VCaP (cell line): Measurements from ENCODE around the gene ZNF518B.
"Not testable (repeated sequence)": the region's sequence is repeated elsewhere in the genome, so short reads cannot be mapped to it uniquely, and the experiment has no call there.

Experiments
- H3K27ac ChIP-seq: fragments of 450-650 bp; 2 replicates; pipeline ENCODE4 v1.5.1; 2017
- CTCF ChIP-seq: fragments of 450-650 bp; conservative IDR thresholded peaks from 2 replicates; pipeline ENCODE4 v1.5.1; 2017; ENCODE audit warnings: mild to moderate bottlenecking, moderate library complexity

Gene ZNF518B

GRCh38 chr4:10437735-10438134 lies 19.5 kb downstream of the ZNF518B start:
- peak; percentile 24; the same call in 1 of the 2 replicates for TF ChIP-seq CTCF
- H3K27ac ChIP-seq, result no peak overlapping the region

- not testable (repeated sequence) for H3K27ac ChIP-seq
Observed at GRCh38 chr4:10427680-10428079, 29.5 kb downstream of the ZNF518B start.

- no peak overlapping the region for H3K27ac ChIP-seq
- no peak for TF ChIP-seq CTCF
Observed at GRCh38 chr4:10421344-10422055, 35.7 kb downstream of the ZNF518B start.

GRCh38 chr4:10417740-10418139 lies 39.5 kb downstream of the ZNF518B start:
- H3K27ac ChIP-seq, result no peak overlapping the region
- TF ChIP-seq CTCF, result no peak

- no peak overlapping the region for H3K27ac ChIP-seq
- TF ChIP-seq CTCF, result no peak
Observed at GRCh38 chr4:10416441-10416840, 40.8 kb downstream of the ZNF518B start.

GRCh38 chr4:10413177-10413576 lies 44.0 kb downstream of the ZNF518B start:
- no peak overlapping the region for H3K27ac ChIP-seq
- no peak for TF ChIP-seq CTCF

- TF ChIP-seq CTCF, result no peak
- no peak overlapping the region for H3K27ac ChIP-seq
Observed at GRCh38 chr4:10405672-10406071, 51.6 kb downstream of the ZNF518B start.

GRCh38 chr4:10403633-10404445 lies 53.4 kb downstream of the ZNF518B start:
- no peak overlapping the region for H3K27ac ChIP-seq
- peak; percentile 71 for TF ChIP-seq CTCF
